ENCODE measurements around the gene MSI2. TPM values are rescaled to one million over a fixed set of nuclear protein-coding genes. Genes with fewer than 3 reads are reported as not detected.

MSI2 gene
- total RNA-seq, 1 donor from 2014 or later, result 28.0 TPM

DNA sequence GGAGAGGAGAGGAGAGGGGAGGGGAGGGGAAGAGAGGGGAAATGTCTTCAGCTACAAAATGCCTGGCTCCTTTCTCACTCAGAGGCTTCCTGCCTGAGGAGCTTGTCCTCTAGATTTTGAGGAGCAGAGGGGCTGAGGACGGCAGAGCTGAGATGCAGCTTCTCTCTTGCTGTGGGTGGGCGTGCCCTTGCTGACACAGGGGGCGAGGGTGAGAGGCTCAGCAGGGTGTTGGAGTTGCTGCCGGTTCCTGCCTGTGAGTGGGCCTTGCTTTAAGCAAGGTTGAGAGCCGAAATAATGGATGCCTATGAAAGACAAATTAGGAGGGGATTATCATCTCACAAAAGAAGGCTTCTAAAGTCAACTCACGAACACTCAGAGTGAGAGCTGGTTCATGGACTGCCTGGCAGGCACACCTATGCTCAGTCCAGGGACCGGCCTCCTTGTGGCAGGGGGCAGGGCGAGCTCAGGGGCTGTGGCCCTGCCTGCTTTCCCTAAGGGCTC, 215.6 kb downstream of the MSI2 start:
- DNase-seq (ENCODE audit: low spot score), result no peak

DNA sequence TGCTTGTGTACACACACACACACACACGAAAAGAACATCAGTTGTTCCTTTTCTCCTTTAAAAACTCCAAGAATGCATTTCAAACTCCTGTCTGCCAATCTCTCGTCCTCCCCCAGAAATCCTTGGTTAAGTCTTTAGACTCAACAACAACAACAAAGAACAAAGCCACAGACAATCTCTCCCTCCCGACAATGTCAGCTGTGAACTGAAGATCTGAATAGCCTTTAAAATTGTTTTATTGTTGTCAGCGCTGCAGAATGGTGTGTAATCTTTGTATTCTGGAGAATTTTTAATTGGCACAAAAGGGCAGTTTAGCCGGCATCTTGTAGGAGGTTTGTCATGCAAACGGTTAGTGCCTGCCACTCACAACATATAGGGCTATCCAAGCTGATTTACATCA, 219.5 kb downstream of the MSI2 start:
- no peak for DNase-seq (ENCODE audit: low spot score)

- no peak for DNase-seq (ENCODE audit: low spot score)
Measured at GRCh38 chr17:57477522-57478362, 221.4 kb downstream of the MSI2 start.

- no peak for DNase-seq (ENCODE audit: low spot score)
Measured at GRCh38 chr17:57478478-57479250, 222.3 kb downstream of the MSI2 start.

- DNase-seq (ENCODE audit: low spot score), result no peak
Measured at GRCh38 chr17:57480438-57481196, 224.3 kb downstream of the MSI2 start.

DNA sequence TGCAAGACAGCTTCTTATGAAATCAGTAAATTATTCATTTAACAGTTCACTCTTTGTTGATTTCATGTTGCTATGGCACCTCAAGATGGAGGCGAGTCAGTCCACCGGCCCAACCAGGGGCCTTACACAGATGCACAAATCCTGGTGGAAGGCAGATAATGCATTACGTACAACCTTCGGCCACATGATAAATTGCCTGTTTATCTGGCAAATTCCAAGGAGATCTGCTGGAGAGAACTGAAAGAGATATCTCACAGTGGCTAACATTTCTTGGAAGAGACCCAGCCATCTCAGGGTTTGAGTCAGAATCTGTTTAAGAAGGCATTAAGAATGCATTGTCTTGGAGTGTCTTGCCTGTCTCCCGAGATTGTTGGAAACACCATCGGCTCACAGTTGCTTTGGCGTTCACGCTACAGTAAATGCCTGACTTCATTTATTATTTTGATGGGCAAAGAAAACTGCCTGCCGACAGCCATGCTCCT, 225.6 kb downstream of the MSI2 start:
- DNase-seq (ENCODE audit: low spot score), result no peak

- no peak for DNase-seq (ENCODE audit: low spot score)
Measured at GRCh38 chr17:57482657-57483056, 226.3 kb downstream of the MSI2 start.

DNA sequence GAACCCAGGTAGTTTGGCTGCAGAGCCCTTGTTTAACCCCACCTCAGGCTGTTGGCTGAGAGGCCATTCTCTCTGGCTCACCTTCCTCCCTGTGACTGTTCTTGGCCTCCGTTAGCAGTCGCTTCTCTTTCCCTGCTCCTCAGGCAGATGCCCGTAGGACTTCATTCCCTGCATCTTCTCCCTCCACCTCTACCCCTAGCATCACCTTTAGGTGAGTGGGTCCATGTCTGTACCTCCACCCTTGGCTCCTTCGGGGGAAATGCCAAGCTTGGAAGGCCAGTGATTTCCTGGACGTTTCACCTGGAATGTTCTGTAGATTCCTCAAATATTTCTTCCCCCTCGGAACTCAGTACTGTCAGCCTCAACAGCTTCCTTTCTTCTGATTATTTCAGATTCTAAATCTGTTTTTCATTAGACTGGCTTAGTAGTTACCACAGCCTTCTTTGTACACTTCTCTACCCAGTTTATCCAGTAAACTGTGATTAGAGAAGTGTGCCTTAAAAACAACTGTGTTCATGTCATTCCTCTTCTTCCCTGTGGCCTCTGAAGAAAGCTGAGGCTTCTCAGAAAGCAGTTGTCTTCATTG, 227.9 kb downstream of the MSI2 start:
- no peak for DNase-seq (ENCODE audit: low spot score)

- no peak for DNase-seq (ENCODE audit: low spot score)
Measured at GRCh38 chr17:57484826-57485565, 228.7 kb downstream of the MSI2 start.

DNA sequence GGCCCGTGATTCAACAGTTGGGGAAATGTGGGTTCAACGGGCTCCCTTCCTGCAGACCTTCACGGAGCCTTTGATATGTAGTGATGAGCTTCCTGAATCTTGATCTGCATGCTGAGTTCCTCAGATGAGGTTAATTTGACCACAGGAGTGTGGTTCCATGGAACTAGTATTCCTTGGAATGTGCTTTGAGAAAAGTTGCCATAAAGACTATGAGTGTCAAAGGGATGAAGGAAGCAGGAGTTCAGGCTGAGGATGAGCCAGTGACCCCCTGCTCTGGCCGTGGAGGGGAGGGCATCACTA, 229.2 kb downstream of the MSI2 start:
- no peak for DNase-seq (ENCODE audit: low spot score)

GRCh38 chr17:57485916-57486881, 229.9 kb downstream of the MSI2 start:
- no peak for DNase-seq (ENCODE audit: low spot score)

- DNase-seq (ENCODE audit: low spot score), result no peak
Measured at GRCh38 chr17:57486882-57487301, 230.6 kb downstream of the MSI2 start.

DNA sequence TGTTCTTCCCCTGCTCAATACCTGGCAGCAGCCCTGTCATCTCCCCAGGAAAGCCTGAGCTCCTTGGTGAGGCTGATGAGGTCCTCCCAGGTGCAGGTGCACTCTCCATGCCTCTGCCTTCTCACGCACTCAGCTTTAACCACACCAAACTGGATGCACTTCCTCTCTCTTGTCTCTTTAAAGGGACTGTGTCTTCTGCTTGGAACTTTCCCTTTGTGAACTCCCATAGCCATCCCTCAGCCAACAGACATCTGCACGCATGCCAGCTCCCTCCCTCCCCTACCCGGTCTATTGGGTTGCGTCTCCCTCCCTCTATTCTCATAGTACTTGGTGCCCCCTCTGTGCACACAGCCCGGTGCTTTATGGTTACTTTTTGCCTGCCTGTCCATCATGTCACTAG, 231.2 kb downstream of the MSI2 start:
- no peak for DNase-seq (ENCODE audit: low spot score)

DNA sequence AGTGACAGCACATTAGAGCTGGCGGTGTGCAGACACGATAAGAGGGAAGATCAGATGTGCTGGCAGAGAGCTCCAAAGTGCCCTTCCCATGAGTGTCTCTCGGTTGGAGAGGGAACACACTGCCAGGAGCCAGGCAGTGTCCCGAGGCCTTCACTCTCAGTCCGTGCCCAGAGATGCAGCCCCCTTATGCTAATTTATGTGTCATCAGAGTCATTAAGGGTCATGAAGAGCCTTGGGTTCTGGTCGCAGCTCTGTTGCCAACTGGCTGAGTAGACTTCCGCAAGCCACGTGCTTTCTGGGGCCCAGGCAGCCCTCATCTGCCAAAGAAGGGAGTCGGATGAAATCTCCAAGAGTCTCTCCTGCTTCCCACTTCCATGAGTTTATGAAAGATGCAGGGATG, 232.5 kb downstream of the MSI2 start:
- DNase-seq (ENCODE audit: low spot score), result no peak

- no peak for DNase-seq (ENCODE audit: low spot score)
Measured at GRCh38 chr17:57489321-57489720, 233.0 kb downstream of the MSI2 start.

GRCh38 chr17:57490111-57490845, 234.0 kb downstream of the MSI2 start:
- no peak for DNase-seq (ENCODE audit: low spot score)

DNA sequence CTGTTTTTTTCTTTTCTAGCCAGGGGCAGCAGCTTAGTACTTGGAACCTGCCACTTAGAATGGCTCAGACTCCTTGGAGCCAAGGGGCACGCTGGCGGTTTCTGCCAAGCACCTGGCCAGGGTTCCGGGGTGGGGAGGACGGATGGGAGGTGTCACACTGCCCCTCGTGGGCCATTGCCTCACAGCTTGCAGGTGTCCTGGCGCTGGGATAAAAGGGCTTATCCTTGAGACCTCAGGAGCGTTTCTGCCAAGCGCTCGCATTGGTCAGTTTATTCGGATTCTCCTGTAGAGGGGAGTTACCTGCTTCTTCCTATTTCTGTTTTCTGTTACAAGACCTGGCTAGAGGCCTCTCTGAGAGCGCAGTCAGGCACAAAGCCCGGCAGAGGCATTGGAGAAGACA, 234.6 kb downstream of the MSI2 start:
- DNase-seq (ENCODE audit: low spot score), result no peak

DNA sequence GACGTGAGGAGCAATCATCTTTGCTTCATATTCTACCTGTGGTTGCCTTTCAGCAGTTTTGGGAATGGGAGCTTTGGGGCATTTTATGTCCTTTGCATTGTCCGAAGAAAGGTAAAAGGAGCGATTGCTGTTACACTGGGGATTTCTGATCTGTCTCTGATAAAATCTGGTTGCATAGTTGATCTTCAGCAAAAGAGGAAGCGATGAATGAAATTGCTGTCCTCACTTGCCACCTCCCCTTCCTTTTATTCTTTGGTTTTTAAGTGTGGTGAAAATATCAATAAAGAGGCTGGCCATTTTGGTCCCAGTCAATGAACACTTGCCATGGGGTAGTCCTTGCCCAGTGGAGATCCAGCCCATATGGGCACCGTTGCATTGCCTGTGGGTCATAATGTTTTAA, 236.8 kb downstream of the MSI2 start:
- DNase-seq (ENCODE audit: low spot score), result no peak

- DNase-seq (ENCODE audit: low spot score), result no peak
Measured at GRCh38 chr17:57493625-57494024, 237.3 kb downstream of the MSI2 start.
